SK-N-SH treated with all-trans-retinoic acid at 6 μM for 48 hours (cell line): ENCODE data around the gene PSME4.

Source experiments
- CREB5 ChIP-seq: fragments of 250-450 bp; sonication (Bioruptor Pico); IDR thresholded peaks from 2 replicates; pipeline ENCODE4 v1.5.1; 2020; ENCODE audit warnings: low read depth, mild to moderate bottlenecking, moderate library complexity
- CSDC2 ChIP-seq: fragments of 250-450 bp; sonication (Bioruptor Pico); IDR thresholded peaks from 2 replicates; pipeline ENCODE4 v1.5.0; 2020; ENCODE audit warnings: mild to moderate bottlenecking, moderate library complexity
- ISL1 ChIP-seq: fragments of 250-450 bp; sonication (Bioruptor Pico); IDR thresholded peaks from 2 replicates; pipeline ENCODE4 v2.1.2; 2022; ENCODE audit warnings: mild to moderate bottlenecking, moderate library complexity
- PATZ1 ChIP-seq: fragments of 250-450 bp; sonication (Bioruptor Pico); IDR thresholded peaks from 2 replicates; pipeline ENCODE4 v1.8.0; 2020; ENCODE audit warnings: mild to moderate bottlenecking, moderate library complexity, borderline replicate concordance
- RARB ChIP-seq: fragments of 250-450 bp; sonication (Bioruptor Pico); IDR thresholded peaks from 2 replicates; pipeline ENCODE4 v1.8.0; 2021; ENCODE audit warnings: mild to moderate bottlenecking, moderate library complexity
- ZFP30 ChIP-seq: fragments of 450-650 bp; formaldehyde crosslinking; IDR thresholded peaks from 2 replicates; pipeline ENCODE4 v1.5.0; 2022; ENCODE audit warnings: mild to moderate bottlenecking, moderate library complexity
- ZNF8 ChIP-seq: fragments of 450-650 bp; formaldehyde crosslinking; IDR thresholded peaks from 2 replicates; pipeline ENCODE4 v1.5.0; 2020; ENCODE audit warnings: mild to moderate bottlenecking, moderate library complexity

GRCh38 chr2:53881360-53881759 lies 89.4 kb downstream of the PSME4 start:
- TF ChIP-seq ZNF8 (CRISPR knock-in tag), result no peak
- no peak for TF ChIP-seq ISL1 (CRISPR knock-in tag)
- TF ChIP-seq RARB (CRISPR knock-in tag), result no peak
- TF ChIP-seq PATZ1 (CRISPR knock-in tag), result no peak
- TF ChIP-seq CSDC2 (CRISPR knock-in tag), result no peak
- TF ChIP-seq ZFP30 (CRISPR knock-in tag), result no peak
- no peak for TF ChIP-seq CREB5 (CRISPR knock-in tag)
